CD4-positive, alpha-beta T cell treated with Interleukin-12 subunit alpha and Interleukin-12 subunit beta, for 1 hour (primary cell): ENCODE measurements around the gene DCUN1D4.
"Not testable (repeated sequence)": the region's sequence is repeated elsewhere in the genome, so short reads cannot be mapped to it uniquely, and the experiment has no call there.

Experiments used
- DNase-seq: peaks from one replicate; pipeline ENCODE4 v3.0.0-alpha.2; 2020

Gene DCUN1D4

DNA sequence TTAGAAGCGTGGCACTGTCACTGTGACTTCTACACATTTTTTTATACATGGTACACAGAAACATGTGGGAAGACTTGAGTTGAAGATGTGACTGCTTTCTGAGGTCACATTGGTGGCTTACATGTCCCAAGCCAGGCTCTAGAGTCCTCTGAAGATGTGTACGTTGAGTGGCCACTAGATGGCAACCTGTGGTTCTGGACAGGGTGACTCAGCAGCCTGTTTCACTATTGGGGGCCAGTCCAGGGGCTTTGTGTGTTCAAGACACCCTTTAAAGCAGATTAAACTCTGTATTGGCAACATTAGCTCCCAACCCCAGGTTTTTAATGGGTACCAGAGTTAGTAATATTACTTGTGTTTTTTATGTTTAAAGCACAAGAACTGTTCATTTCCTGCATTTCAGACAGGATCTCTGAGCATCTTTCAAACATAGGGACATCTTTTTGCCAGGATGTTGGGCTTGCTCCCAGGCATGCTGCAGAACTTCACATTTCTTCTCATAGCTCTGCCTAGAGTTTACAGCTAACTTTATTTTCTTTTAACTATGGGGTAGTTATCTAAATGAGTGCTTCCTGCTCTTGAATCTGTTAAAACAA, 53.0 kb downstream of the DCUN1D4 start:
- DNase-seq = peak; percentile 60

GRCh38 chr4:51901363-51901762, 58.4 kb downstream of the DCUN1D4 start:
- no peak for DNase-seq

GRCh38 chr4:51906167-51906958, 63.4 kb downstream of the DCUN1D4 start:
- peak; percentile 2 for DNase-seq

DNA sequence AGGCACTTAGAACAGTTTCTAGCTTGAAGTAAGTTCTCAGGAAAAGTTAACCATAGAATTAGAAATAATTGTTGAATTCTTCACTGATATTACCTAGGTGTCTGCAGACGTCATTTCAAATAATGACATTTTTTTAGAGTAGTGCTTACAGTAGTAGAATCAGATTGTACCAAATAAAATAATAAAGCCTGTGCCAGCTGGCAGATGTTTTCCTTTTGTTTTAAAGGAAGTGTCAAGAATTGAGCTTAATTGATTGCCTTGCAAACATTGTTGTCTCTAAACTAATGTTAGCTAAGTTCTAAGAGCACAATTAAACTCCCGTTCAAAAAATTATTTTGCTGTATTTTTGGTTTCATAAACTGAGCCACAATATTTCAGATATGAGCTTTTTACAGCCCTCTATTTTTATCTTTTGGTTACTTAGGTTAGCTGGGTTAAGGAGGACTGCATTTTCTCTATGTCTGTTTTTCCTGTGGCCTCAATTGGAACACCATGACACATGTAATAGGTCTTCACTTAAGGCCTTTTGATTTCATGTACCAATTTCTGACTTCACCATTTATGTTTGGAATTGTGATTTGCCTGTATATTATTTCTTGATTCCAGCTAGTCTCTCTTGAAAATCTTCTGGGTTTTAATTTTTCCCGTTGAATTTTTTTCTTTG, 64.2 kb downstream of the DCUN1D4 start:
- no peak for DNase-seq

- no peak for DNase-seq
Observed at GRCh38 chr4:51909236-51909703, 66.3 kb downstream of the DCUN1D4 start.

DNA sequence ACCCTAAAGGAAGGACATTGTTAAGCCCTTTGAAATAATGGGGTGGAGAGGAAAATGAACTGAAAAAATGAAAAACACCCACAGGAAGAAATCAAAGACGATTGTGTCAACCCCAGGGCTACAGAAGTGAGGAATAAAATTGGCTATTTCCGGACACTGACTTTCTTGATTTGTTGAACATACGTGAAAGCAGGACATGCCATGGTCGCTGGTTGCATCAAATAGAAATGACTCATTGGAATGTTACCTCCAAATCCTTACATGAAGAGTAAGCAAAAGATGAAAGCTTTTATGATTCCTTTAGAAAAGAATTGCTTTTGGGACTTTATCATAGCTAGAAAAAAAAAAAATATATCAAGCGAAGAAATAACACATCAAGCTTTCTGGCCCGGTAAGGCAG, 75.3 kb downstream of the DCUN1D4 start:
- no peak for DNase-seq

GRCh38 chr4:51923343-51923742, 80.4 kb downstream of the DCUN1D4 start:
- DNase-seq = no peak

GRCh38 chr4:51925307-51925706, 82.4 kb downstream of the DCUN1D4 start:
- DNase-seq = no peak

GRCh38 chr4:51930557-51930956, 87.6 kb downstream of the DCUN1D4 start:
- no peak for DNase-seq

DNA sequence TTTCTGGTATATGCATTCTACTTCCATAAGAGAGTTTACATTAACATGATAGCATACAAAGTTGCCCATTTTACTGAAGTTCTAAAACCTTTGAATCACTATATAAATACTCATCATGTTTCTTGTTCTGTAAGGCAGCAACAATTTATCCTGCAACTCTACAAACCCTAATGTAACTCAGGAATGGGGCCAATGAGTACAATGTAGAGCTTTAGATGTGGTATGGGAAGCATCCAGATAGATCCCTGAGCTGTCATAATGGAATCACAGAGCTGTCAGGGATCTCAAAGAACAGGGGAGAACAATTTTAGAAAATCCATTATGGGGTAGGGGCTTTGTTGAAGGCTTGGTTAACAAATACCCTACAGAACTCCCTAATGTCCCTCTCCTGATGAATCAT, 88.5 kb downstream of the DCUN1D4 start:
- no peak for DNase-seq

DNA sequence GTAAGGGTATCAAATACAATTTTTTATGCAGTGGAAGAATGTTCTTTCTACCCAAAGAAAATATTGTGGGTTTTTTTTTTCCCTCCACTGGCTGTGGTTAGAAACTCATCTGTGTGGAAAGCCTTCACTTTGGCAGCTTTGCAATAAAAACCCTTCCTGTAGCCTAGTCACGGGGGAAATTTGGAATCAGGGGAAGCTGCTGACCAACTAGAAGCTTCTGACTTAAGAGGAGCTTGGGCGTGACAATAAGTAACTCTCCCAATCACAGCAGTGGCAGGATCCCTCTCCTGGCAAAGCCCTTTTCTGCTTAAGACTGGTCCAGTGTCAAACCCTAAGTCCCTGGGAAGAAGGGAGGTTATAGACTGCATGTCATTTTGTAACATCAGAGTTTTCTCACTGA, 89.3 kb downstream of the DCUN1D4 start:
- DNase-seq = no peak

- no peak for DNase-seq
Observed at GRCh38 chr4:51932684-51933083, 89.7 kb downstream of the DCUN1D4 start.

DNA sequence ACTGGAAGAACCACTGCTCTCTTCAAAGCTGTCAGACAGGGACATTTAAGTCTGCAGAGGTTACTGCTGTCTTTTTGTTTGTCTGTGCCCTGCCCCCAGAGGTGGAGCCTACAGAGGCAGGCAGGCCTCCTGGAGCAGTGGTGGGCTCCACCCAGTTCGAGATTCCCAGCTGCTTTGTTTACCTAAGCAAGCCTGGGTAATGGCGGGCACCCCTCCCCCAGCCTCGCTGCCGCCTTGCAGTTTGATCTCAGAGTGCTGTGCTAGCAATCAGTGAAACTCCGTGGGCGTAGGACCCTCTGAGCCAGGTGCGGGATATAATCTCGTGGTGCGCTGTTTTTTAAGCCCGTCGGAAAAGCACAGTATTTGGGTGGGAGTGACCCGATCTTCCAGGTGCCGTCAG, 97.5 kb downstream of the DCUN1D4 start:
- not testable (repeated sequence) for DNase-seq

- no peak for DNase-seq
Observed at GRCh38 chr4:51942108-51942832, 99.3 kb downstream of the DCUN1D4 start.

- DNase-seq = no peak
Observed at GRCh38 chr4:51942833-51943215, 99.9 kb downstream of the DCUN1D4 start.

DNA sequence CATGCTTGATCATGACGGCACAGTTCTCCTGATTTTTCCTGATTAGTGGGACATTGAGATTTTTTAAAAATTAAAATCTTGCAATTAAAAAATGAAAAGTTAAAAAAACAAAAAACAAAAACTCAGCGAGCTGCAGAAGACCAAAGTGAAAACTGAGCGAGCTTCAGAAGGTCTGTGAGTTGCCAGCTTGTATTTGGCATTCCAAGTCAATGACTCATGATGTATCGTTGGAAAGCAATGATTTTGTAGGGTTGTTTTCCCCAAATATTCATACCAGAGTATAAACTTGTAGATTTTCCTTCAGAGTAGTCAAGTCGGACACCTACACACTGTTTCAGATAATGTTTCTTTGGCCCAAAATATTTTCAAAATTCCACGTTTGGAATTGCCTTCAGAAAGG, 100.3 kb downstream of the DCUN1D4 start:
- no peak for DNase-seq

GRCh38 chr4:51958199-51958968, 115.4 kb downstream of the DCUN1D4 start:
- DNase-seq = no peak

DNA sequence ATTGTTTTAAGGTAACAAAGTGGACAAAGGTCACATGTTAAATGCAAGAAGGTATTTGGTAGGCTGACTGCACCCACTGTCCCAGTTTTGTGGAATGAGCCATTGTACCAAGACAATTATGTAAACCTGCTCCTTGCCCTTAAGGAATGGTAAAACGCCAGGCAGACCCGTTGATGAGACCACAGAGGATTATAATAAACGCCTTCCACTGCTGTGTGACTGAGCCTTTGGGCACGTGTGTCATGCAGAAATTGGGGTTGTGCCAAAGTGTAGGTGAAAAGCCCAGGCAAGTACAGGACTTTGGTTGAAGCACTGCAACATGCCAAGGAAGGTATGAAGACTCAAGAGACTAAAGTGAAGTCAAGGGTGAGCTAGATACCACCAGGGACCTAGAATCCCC, 117.5 kb downstream of the DCUN1D4 start:
- no peak for DNase-seq

GRCh38 chr4:51963841-51964517, 121.0 kb downstream of the DCUN1D4 start:
- DNase-seq = no peak

GRCh38 chr4:51965862-51966261, 122.9 kb downstream of the DCUN1D4 start:
- no peak for DNase-seq
